ENCODE data around the gene GFOD2. TPM values are rescaled to one million over a fixed set of nuclear protein-coding genes. Genes with fewer than 3 reads are reported as not detected.
"Not testable (repeated sequence)": the region's sequence is repeated elsewhere in the genome, so short reads cannot be mapped to it uniquely, and the experiment has no call there.

The GFOD2 gene
- polyA plus RNA-seq, 4 donors, result 20.5 to 24.9 (median 21.5) TPM

DNA sequence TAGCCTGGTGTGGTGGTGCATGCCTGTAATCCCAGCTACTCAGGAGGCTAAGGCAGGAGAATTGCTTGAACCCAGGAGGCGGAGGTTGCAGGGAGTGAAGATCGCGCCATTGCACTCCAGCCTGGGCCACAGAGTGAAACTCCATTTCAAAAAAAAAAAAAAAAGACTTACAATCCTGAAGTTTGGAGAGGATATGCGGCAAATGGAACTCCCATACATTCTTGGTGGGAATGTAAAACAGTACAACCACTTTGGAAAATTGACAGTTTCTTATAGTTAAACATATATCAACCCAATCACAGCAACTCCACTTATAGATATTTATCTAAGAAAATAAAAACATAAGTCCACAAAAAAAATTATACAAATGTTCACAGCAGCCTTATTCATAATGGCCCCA is 11.9 kb downstream of the GFOD2 start:
- no peak for DNase-seq (ENCODE audit: low read depth in 4 of 4, low spot score in 3 of 4)

DNA sequence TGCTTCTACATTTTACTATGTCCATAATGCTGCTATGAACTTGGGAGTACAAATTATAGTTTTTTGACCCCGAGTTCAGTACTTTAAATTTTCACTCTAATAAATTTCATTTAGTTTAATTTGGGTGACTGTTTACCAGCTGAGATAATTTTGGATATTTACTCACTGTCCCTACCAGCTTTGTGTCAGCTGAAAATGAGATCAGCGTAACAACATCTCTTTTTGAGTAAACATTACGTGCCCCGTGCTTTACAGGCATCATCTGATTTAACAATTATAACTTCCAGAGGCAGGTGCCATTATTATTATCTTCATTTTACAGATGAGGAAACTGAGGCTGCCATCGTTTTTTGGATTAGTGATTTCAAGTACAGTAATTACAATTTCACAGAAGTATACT is 15.0 kb downstream of the GFOD2 start:
- no peak for DNase-seq (ENCODE audit: low read depth in 4 of 4, low spot score in 3 of 4)

DNA sequence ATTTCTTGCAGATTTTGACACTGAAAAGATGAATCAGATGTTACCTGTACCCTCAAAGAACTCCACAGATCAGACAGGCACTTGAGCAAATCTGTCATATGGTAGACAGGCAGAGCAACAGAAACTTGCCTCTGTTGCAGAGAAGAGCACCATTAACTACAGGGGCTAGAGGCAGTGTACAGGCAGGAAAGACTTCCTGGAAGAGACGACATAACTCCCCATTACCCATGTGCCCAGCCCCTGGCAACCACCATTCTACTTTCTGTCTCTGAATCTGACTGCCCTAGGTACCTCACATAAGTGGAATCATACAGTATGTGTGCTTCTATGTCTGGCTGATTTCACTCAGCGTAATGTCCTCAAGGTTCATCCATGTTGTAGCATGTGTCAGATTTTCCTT is 15.5 kb downstream of the GFOD2 start:
- no peak for DNase-seq (ENCODE audit: low read depth in 4 of 4, low spot score in 3 of 4)

DNA sequence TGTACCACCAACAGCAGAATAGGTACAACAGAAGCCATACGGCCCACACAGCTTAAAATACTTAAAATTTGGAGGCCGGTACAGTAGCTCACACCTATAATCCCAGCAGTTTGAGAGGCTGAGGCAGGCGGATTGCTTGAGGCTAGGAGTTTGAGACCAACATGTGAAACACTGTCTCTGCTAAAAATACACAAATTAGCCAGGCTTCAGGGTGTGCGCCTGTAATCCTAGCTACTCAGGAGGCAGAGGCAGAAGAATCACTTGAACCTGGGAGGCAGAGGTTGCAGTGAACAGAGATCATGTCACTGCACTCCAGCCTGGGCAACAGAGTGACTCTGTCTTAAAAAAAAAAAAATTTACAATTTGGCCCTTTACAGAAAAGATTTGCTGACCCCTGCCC is 17.0 kb downstream of the GFOD2 start:
- no peak for DNase-seq (ENCODE audit: low read depth in 4 of 4, low spot score in 3 of 4)

DNA sequence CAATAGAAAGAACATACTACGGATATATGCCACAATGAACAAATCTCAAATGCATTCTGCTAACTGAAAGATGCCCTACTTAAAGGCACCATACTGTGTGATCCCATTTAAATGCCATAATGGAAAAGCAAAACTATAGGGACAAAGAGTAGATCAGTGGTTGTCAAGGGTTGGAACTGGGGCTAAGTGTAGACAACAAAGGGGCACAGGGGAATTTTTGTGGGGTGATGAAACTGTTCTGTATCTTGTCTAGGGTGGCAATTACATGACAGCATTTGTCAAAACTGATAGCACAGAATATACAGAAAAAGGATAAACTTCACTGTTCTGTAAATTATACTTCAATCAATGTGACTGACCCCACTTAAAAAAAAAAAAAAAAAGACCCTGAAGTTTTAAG is 17.7 kb downstream of the GFOD2 start:
- DNase-seq (ENCODE audit: low read depth in 4 of 4, low spot score in 3 of 4), result no peak

DNA sequence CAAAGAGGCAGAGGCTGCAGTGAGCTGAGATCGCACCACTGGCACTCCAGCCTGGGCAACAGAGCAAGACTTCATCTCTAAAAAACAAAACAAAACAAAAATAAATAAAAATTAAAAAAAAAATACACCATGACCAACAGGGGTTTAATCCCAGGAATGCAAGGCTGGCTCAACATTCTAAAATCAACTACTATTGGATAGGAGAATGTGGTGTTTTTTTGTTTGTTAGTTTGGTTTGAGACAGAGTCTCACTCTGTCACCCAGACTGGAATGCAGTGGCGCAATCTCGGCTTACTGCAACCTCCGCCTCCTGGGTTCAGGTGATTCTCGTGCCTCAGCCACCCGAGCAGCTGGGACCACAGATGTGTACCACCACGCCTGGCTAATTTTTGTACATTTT is 19.9 kb downstream of the GFOD2 start:
- no peak for DNase-seq (ENCODE audit: low read depth in 4 of 4, low spot score in 3 of 4)

DNA sequence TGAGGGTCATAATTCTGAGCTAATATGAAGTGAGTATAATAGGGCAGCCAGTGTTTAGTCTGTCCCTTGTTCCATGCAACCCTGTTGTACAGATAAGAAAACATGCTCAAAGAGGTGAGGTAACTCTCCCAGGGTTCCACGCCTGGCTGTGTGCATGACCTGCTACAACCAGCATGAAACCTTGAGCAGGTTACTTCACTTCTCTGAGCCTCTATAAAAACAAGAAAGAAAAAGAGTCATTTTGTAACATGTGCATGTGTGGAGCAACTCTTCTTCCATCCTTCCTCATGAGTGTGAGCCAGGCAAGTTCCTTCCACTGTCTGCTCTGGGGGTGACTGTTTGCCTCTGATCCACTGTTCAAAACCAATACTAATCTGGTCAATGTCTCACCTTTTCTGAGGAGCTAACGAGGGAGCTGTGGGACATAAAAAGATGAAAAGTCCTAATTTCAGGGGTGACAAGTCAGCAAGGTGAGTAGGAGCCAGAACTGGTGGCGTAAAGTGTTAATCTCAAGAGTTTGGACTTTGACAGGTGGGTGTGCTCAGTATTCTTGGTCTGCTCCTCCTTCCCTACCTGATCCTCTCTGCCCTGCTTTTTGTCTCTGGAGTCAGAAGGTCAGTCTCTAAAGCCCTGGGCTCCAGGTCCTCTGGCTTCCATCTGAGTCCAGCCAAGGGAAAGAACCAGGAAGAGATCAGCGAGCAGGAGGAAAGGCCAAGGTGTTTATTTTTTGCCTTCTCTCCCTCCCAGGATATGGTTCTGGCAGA is 21.5 kb downstream of the GFOD2 start:
- no peak for DNase-seq (ENCODE audit: low read depth in 4 of 4, low spot score in 3 of 4)

DNA sequence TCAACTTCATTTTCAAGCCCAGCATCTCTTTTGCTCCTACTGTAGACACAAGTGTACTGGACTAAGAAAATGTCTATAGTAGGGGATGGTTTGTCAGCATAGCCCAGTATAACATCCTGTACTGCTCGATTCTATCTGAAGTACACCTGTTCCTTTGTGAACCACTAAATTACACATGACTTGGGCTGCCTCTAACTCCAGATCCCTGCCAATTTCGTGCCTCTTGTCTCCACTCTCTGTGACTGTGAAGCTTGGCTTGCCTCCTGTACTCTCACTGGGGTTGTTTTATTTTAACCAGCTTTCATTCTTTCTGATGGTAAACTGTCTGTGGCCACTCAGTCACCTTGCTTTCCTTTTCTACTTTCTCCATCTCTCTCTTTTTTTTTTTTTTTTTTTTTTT is 24.5 kb downstream of the GFOD2 start:
- no peak for DNase-seq (ENCODE audit: low read depth in 4 of 4, low spot score in 3 of 4)

DNA sequence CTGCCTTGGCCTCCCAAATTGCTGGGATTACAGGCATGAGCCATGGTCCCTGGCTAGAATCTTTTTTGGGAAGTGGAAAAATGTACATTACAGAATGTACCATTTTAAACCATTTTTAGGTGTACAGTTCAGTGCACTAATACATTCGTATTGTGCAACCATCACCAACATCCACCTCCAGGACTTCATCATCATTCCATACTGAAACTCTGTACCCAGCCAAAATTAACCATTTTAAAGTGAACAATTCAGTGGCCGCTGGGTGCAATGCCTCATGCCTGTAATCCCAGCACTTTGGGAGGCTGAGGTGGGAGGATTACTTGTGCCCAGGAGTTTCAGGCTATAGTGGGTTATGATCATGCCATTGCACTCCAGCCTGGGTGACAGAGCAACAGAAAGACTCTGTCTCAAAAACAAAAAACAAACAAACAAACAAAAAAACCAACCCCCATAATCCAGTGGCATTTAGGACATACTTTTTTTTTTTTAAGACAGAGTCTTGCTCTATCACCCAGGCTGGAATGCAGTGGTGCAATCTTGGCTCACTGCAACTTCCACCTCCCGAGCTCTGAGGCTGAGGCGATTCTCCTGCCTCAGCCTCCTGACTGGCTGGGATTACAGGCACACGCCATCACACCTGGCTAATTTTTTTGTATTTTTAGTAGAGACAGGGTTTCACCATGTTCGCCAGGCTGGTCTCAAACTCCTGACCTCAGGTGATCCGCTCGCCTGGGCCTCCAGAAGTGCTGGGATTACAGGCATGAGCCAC is 25.4 kb downstream of the GFOD2 start:
- not testable (repeated sequence) for DNase-seq (ENCODE audit: low read depth in 4 of 4, low spot score in 3 of 4)

DNA sequence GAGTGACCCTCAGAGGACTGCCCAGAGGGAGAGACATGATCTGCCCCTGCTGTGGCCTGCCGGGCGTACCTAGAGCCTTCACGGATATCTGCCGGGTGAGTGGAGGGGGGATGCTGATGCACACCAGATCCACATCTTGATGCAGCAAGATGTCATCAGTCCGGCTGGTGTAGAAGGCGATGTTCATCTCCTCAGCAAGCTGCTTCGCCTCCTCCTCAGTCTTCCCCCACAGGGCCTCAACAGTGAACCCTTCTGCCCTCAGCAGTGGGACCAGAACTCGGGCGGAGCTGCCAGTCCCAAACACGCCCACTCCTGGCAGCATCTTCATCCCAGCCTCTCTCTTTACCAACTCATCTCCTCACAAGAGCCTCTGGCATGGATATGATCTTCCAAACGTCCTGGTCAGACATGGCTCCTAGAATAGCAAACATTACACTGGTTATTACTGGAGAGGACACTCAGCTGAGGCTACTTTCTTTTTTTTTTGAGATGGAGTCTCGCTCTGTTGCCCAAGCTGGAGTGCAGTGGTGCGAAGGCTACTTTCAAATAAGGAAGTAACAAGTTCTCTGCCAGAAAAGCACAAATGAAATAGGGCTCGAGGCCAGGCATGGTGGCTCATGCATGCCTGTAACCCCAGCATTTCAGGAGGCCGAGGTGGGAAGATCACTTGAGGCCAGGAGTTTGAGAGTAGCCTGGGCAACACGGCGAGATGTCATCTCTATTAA is 33.6 kb downstream of the GFOD2 start:
- DNase-seq (ENCODE audit: low read depth in 4 of 4, low spot score in 3 of 4), result no peak

DNA sequence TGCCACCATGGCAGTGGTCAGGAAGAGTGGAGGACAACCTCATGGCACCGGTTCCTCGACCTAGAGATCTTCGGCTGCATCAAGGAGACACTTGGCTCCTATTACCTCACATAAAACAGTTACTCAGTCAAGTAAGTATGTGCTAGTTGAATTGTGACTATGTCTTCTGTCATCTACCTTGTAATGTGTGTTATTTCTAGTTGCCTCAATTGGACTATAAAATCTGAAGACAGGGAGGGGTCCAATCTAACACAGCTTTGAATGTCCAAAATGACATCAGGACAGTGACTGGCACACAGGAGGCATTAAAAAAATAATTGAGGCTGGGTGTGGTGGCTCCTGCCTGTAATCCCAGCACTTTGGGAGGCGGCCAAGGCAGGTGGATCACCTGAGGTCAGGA is 35.3 kb downstream of the GFOD2 start:
- no peak for DNase-seq (ENCODE audit: low read depth in 4 of 4, low spot score in 3 of 4)

DNA sequence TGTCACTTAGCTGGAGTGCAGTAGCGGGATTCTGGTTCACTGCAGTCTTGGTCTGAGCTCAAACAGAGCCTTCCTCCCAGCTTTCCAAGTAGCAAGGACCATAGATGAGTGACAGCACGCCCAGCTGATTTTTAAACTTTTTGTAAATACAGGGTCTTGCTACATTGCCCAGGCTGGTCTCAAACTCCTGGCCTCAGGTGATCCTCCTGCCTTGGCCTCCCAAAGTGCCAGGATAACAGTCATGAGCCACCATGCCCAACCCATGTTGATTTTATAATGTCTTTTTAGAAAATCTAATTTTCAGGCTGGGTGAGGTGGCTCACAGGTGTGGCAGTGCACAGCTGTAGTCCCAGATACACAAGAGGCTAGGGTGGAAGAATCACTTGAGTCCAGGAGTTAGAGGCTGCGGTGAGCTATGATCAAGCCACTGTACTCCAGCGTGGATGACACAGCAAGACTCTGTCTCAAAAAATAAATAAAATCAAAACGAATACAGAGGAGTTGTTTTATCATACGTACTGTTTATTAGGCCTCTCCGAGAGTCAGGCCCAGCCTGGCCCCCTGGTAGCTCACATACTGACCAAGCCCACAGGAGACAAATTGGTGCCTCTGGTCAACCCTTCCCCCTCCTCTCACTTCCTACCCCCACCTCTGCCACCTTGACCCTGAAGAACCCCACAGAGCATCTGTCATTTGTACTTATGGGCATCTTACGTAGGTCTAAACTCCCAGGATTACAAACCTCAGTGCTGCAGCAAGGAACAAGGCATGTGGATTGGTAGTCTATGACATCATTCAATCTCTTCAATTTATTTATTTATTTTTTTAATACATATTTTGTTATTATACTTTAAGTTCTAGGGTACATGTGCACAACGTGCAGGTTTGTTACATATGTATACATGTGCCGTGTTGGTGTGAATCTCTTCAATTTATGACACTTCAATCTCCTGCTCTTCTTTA is 38.9 kb downstream of the GFOD2 start:
- no peak for DNase-seq (ENCODE audit: low read depth in 4 of 4, low spot score in 3 of 4)

DNA sequence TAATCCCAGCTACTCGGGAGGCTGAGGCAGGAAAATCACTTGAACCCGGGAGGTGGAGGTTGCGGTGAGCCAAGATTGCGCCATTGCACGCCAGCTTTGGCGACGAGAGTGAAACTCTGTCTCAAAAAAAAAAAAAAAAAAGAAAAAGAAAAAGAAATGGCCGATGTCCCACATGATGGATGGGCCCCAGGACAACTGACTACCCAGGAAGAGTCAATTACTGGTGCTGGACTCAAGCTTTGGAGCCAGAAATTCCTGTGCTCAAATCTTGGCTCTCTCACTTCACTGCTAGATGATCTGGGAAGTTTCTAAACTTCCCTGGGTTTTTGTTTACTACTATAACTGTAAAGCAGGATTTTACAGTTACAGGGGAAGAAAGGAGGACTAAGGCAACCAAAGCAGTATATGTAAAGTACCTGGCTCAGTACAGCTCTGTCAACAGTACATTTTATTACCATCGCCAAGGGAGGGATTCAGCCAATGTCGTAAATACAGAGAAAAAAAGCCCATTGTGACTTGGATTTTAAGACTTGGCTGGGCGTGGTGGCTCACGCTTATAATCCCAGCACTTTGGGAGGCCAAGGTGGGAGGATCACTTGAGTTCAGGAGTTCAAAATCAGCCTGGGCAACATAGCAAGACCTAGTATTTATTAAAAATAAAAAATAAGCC is 40.6 kb downstream of the GFOD2 start:
- DNase-seq (ENCODE audit: low read depth in 4 of 4, low spot score in 3 of 4), result no peak

DNA sequence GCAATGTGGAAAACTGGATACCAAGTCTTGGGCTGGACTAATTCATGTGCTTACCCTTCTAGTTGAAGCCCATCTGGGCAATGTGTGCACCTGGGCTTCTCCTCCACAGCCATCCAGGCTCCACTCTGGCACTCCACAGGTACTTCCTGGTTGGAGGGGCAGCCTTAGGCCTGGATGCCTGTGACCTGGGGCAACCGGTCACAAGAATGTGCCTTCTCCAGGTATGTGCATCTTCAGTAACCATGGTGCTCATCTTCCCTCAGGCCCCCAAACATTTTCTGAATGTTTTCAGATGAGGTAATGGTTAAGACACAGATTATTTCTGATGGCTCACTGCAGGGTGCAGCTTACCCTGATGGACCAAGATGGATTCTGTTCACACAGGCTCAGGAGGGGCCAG is 41.4 kb downstream of the GFOD2 start:
- no peak for DNase-seq (ENCODE audit: low read depth in 4 of 4, low spot score in 3 of 4)

DNA sequence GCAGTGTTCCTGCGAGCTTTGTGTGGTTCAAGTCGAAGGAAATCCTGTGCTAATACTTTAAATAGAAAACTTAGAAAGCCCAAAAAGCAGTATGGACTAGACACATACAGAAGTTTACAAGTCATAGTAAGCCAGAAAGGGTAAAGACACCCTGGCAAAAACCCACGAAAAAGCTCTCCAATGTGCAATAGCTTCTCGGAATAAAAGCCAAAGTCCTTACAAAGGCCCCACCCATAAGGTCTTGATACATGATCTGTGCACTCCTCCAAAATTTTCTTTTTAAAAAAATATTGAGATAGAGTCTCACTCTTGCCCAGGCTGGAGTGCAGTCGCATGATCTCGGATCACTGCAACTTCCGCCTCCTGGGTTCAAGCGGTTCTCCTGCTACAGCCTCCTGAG is 42.2 kb downstream of the GFOD2 start:
- no peak for DNase-seq (ENCODE audit: low read depth in 4 of 4, low spot score in 3 of 4)

DNA sequence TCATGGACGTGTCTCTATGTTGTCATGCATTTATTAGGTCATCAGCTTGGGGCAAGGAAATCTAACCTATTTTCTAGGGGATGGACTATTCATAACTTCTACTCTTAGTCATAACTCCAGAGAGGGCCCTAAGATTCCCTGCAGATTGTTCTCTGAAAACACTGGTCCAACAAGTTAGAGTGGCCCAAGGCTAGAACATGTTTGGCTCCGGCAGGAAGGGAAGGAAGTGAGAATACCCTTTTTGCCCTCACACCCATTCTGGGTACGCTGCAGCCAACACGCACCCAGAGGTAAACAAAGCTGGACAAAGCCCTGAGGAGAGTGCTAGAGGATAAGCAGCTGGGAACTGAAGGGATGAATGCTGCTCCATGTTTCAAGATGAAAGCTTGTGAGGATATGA is 42.6 kb downstream of the GFOD2 start:
- DNase-seq (ENCODE audit: low read depth in 4 of 4, low spot score in 3 of 4), result no peak

DNA sequence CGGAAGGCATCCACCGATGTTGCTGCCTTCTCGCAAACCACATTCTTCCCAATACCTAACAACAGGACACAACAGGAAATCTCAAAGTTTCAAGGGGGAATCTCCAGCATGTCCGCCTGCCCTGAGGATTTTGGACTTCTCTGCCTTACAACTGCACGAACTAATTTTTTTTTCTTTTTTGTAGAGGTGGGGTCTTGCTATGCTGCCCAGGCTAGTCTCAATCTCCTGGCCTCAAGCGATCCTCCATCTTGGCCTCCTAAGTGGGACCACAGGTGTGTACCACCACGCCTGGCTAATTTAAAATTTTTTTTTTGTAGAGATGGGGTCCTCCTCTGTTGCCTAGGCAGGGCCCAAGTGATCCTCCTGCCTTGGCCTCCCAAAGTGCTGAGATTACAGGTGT is 43.1 kb downstream of the GFOD2 start:
- DNase-seq (ENCODE audit: low read depth in 4 of 4, low spot score in 3 of 4), result no peak

DNA sequence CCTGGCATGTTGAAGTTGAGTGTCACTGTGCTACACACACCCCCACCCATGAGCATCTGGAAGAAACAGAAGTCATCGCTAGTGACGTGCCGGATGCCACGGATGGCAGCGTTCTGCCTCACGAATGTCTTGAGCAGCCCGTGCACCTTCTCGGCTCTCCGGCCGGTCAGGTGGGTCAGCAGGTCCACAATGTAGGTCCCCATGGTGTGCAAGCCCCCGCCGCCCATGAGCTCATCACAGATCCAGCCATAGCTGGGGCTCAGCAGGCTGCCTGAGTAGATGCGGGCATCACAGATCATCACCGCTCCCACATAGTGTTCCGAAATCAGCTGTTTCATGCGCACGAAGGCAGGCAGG is 43.6 kb downstream of the GFOD2 start:
- no peak for DNase-seq (ENCODE audit: low read depth in 4 of 4, low spot score in 3 of 4)

DNA sequence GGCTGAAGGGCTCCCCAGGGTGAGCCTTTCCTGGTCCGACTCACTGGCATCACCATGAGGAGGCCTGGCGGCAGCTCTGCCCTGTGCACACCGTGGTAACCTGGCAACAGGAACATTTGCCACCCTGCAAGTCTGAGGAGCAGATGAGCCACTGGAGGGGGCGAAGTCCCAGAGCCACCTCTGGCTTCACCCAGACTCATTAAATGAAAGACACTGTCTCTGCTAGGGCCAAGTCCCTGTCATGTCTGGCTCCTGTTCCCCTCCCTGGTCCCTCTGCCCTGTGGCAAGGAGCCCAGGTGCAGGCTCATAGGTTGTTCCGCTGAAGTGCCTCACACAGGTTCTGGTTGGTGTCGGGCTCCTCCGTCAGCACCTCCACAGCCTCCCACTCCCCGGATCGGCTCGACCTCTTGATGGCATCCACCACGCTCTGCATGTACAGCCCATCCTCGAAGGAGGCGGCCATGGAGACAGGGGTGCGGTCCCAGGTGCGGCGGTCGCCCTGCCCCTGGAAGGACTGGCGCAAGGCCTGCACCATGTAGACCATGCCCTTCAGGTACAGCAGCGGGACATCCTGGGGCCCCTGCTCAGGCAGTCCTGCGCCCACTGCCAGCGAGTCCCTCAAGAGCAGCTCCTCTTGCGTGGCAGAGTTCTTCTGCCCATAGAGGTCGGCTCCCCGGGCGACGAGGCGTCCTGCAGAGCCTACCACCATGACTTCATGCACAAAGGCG is 44.1 kb downstream of the GFOD2 start:
- no peak for DNase-seq (ENCODE audit: low read depth in 4 of 4, low spot score in 3 of 4)
